ENCODE results near the gene ARID5A.

ARID5A gene

DNA sequence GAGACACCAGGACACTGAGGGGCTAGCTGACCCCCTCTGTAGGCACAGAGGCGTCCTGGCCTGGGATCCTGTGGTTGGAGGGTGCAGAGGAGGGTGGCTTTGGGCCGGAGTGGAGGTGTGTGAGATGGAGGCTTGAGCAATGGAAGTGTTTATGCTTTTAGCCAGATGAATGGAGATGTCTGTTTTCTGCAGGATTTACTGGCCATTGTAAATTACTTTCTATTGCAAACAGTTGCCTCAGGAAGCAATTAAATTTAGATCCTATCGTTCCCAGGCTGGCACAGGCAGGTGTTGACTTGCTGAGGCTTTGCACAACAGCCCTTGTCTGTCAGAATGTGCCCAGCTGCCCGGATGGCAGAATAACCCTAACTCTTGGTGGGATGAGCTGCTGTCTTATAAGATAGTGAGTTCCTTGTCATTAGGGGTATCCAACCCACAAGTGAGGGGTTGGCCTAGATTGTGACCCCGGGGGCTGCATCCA, 1.8 kb upstream of the ARID5A start:
- H3K27ac Mint-ChIP-seq = peak overlapping the region in 2 of 3 experiments; percentile 46 to 52
- peaks cover 48% of the 10 kb centered on the region for H3K4me1 Mint-ChIP-seq
- H3K36me3 Mint-ChIP-seq (ENCODE audit: low read depth) = no peaks in the 10 kb centered on the region
- TF ChIP-seq, protein P1, sequence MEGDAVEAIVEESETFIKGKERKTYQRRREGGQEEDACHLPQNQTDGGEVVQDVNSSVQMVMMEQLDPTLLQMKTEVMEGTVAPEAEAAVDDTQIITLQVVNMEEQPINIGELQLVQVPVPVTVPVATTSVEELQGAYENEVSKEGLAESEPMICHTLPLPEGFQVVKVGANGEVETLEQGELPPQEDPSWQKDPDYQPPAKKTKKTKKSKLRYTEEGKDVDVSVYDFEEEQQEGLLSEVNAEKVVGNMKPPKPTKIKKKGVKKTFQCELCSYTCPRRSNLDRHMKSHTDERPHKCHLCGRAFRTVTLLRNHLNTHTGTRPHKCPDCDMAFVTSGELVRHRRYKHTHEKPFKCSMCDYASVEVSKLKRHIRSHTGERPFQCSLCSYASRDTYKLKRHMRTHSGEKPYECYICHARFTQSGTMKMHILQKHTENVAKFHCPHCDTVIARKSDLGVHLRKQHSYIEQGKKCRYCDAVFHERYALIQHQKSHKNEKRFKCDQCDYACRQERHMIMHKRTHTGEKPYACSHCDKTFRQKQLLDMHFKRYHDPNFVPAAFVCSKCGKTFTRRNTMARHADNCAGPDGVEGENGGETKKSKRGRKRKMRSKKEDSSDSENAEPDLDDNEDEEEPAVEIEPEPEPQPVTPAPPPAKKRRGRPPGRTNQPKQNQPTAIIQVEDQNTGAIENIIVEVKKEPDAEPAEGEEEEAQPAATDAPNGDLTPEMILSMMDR (IDR thresholded peaks at IDR 0.05; ENCODE audit: unreplicated experiment in 3 of 3) = no peak
- peak overlapping the region; percentile 0 to 74 (median 71) for H3K4me3 Mint-ChIP-seq
- peaks cover 22% of the 10 kb centered on the region for H3K27me3 Mint-ChIP-seq (ENCODE audit: low read depth)
- no peaks in the 10 kb centered on the region for H3K9me3 Mint-ChIP-seq

DNA sequence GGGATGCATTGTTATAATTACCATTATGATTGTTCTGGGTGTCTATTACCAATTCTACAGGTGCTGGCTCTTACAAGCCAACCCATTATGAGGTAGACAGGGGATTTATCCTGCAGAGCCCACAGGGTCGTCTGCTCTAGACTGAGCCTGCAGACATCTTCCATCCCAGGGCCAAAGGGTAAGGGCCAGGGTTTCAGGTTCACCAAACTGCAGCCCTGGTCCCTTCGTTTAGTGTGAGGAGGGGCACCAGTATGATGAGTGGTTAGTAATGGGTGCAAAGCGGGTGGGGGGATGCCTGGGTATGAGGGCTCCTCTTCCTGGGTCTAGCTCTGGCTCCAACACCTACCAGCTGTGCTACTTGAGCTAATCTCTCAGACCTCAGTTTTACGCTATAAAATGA, 1.2 kb upstream of the ARID5A start:
- Mint-ChIP-seq H3K4me1 (peaks cover 44% of the 10 kb centered on the region), H3K27me3 (ENCODE audit: low read depth) (peaks cover 22% of the 10 kb centered on the region), H3K36me3 (ENCODE audit: low read depth) (no peaks in the 10 kb centered on the region), H3K9me3 (no peaks in the 10 kb centered on the region), H3K27ac (no peak overlapping the region), H3K4me3 (peak overlapping the region in 1 of 3 experiments; percentile 21)
- TF ChIP-seq, protein P1 (IDR thresholded peaks at IDR 0.05; ENCODE audit: unreplicated experiment in 3 of 3) = no peak

GRCh38 chr2:96537066-96537733, 648 bp downstream of the ARID5A start:
- no peaks in the 10 kb centered on the region for H3K9me3 Mint-ChIP-seq
- peaks cover 26% of the 10 kb centered on the region for H3K4me1 Mint-ChIP-seq
- peak overlapping the region; percentile 90 to 91 (median 90) for H3K4me3 Mint-ChIP-seq
- TF ChIP-seq, protein P1 (IDR thresholded peaks at IDR 0.05; ENCODE audit: unreplicated experiment in 3 of 3) = no peak
- peak overlapping the region in 1 of 3 experiments; percentile 43 for H3K27ac Mint-ChIP-seq
- H3K36me3 Mint-ChIP-seq (ENCODE audit: low read depth) = no peaks in the 10 kb centered on the region
- H3K27me3 Mint-ChIP-seq (ENCODE audit: low read depth) = peaks cover 20% of the 10 kb centered on the region

GRCh38 chr2:96537734-96538486, 1.4 kb downstream of the ARID5A start:
- TF ChIP-seq, protein P1 (IDR thresholded peaks at IDR 0.05; ENCODE audit: unreplicated experiment in 3 of 3) = no peak
- peaks cover 18% of the 10 kb centered on the region for H3K27me3 Mint-ChIP-seq (ENCODE audit: low read depth)
- peak overlapping the region; percentile 90 to 91 (median 90) for H3K4me3 Mint-ChIP-seq
- H3K4me1 Mint-ChIP-seq = peaks cover 20% of the 10 kb centered on the region
- H3K36me3 Mint-ChIP-seq (ENCODE audit: low read depth) = peaks cover 3% of the 10 kb centered on the region
- H3K9me3 Mint-ChIP-seq = no peaks in the 10 kb centered on the region
- no peak overlapping the region for H3K27ac Mint-ChIP-seq

DNA sequence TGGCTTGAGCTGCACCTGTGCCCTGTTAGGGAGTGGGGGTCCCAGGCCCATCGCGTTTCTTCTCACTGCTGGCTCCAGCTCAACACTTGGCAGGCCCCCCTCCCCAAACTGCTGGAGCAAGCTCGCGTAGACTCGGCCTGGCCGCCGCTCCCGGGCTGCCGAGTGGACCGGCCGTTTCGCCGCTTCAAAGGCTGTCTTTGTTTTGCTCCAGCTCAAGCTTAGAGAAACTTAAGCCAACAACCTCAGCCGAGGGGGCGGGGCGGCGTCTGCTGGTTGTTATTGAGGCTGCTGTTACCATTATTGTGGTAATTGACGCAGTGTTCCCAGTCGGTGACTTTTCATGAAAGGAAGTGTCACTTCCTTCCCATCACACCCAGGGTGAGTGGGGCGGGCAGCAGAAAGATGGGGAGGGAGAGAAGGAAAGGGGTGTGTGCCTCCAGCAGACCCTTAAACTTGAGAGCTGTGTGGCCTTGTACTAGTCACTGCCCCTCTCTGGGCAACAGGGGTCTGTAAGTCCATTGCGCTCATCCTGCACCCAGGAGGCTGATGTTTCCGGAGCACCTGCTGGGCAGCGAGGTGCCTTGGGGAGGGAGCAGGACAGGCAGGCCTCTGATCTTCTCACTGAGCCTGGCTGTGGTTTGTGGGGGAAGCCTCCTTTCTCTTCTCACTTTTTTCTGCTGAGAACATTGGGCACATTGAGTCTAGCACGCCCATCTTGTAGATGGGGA, 2.1 kb downstream of the ARID5A start:
- peaks cover 16% of the 10 kb centered on the region for H3K4me1 Mint-ChIP-seq
- peak overlapping the region; percentile 86 to 90 (median 90) for H3K4me3 Mint-ChIP-seq
- peaks cover 18% of the 10 kb centered on the region for H3K27me3 Mint-ChIP-seq (ENCODE audit: low read depth)
- H3K27ac Mint-ChIP-seq = peak overlapping the region in 1 of 3 experiments; percentile 36
- H3K9me3 Mint-ChIP-seq = no peaks in the 10 kb centered on the region
- TF ChIP-seq, protein P1 (IDR thresholded peaks at IDR 0.05; ENCODE audit: unreplicated experiment in 3 of 3) = no peak
- H3K36me3 Mint-ChIP-seq (ENCODE audit: low read depth) = peaks cover 7% of the 10 kb centered on the region
